Esophagus mucosa (tissue), 1 donor: ENCODE measurements around the gene MLNR. TPM values are rescaled to one million over a fixed set of nuclear protein-coding genes. Genes with fewer than 3 reads are reported as not detected.

ENCODE experiments used
- ATAC-seq: fragments of 200-7000 bp; cut with Tn5 transposase; one replicate; pipeline ENCODE4 v1.9.1; 2020
- total RNA-seq: library from RNA; stranded (reverse); gene quantifications from one replicate; pipeline ENCODE4 v1.2.4, GENCODE V29; 2023
- donor health status: DM: yes; HTN: yes; CAD: no.

The MLNR gene
- total RNA-seq, 1 donor from 2014 or later: not detected

- ATAC-seq: no peak
These were observed 6.5 kb downstream of the MLNR start for GRCh38 chr13:49226613-49227012.

- no peak for ATAC-seq
These were observed 14.6 kb downstream of the MLNR start for GRCh38 chr13:49234741-49235140.

- no peak for ATAC-seq
These were observed 15.8 kb downstream of the MLNR start for GRCh38 chr13:49235856-49236431.

- ATAC-seq: no peak
These were observed 18.5 kb downstream of the MLNR start for GRCh38 chr13:49238621-49239020.

GRCh38 chr13:49240017-49240416 is 19.9 kb downstream of the MLNR start:
- peak; percentile 53 for ATAC-seq

- ATAC-seq: no peak
These were observed 21.2 kb downstream of the MLNR start for GRCh38 chr13:49241296-49241695.

- no peak for ATAC-seq
These were observed 25.0 kb downstream of the MLNR start for GRCh38 chr13:49245101-49245500.

- peak; percentile 64 for ATAC-seq
These were observed 26.9 kb downstream of the MLNR start for GRCh38 chr13:49246850-49247642.

GRCh38 chr13:49247643-49248621 is 27.8 kb downstream of the MLNR start, which contains the start of gene CDADC1:
CDADC1 (plus strand) TSS chr13:49247925; CDS start chr13:49248038, 113 bp downstream.
- peak; percentile 97 for ATAC-seq

- ATAC-seq: peak; percentile 20
These were observed 28.5 kb downstream of the MLNR start for GRCh38 chr13:49248622-49249002.

GRCh38 chr13:49251326-49251725 is 31.2 kb downstream of the MLNR start:
- ATAC-seq: no peak

GRCh38 chr13:49253310-49253709 is 33.2 kb downstream of the MLNR start:
- ATAC-seq: no peak

GRCh38 chr13:49254007-49254406 is 33.9 kb downstream of the MLNR start:
- ATAC-seq: no peak

- no peak for ATAC-seq
These were observed 36.7 kb downstream of the MLNR start for GRCh38 chr13:49256841-49257240.

GRCh38 chr13:49258089-49258796 is 38.1 kb downstream of the MLNR start:
- ATAC-seq: no peak

GRCh38 chr13:49259586-49259985 is 39.4 kb downstream of the MLNR start:
- ATAC-seq: no peak

GRCh38 chr13:49262634-49263033 is 42.5 kb downstream of the MLNR start:
- no peak for ATAC-seq

GRCh38 chr13:49265822-49266221 is 45.7 kb downstream of the MLNR start:
- no peak for ATAC-seq

GRCh38 chr13:49271264-49271663 is 51.1 kb downstream of the MLNR start:
- ATAC-seq: no peak
